GM13977 (cell line): ENCODE data around the gene NAV1.

Experiments used
- DNase-seq: peaks from one replicate; pipeline ENCODE4 v3.0.0; 2012; ENCODE audit warnings: low spot score
- in situ Hi-C: fragments of 300-500 bp; cut with MboI; formaldehyde crosslinking; loops from one replicate; pipeline ENCODE4 v1.12.0; 2022; ENCODE audit warnings: low sequenced_read_pairs, low pct_unique_long_range_greater_than_20kb, mixed read lengths, inconsistent platforms; ENCODE audit not compliant: unreplicated experiment
- TF ChIP-seq, protein P1 (sequence below): IDR thresholded peaks from 2 replicates; pipeline ENCODE4 v1.5.1; 2012; ENCODE audit warnings: mild to moderate bottlenecking, control low read depth; ENCODE audit not compliant: insufficient read depth; ENCODE audit errors: extremely low read depth, missing control alignments

Gene NAV1

GRCh38 chr1:201509601-201510374 is 29.1 kb upstream of the NAV1 start:
- TF ChIP-seq, protein P1, sequence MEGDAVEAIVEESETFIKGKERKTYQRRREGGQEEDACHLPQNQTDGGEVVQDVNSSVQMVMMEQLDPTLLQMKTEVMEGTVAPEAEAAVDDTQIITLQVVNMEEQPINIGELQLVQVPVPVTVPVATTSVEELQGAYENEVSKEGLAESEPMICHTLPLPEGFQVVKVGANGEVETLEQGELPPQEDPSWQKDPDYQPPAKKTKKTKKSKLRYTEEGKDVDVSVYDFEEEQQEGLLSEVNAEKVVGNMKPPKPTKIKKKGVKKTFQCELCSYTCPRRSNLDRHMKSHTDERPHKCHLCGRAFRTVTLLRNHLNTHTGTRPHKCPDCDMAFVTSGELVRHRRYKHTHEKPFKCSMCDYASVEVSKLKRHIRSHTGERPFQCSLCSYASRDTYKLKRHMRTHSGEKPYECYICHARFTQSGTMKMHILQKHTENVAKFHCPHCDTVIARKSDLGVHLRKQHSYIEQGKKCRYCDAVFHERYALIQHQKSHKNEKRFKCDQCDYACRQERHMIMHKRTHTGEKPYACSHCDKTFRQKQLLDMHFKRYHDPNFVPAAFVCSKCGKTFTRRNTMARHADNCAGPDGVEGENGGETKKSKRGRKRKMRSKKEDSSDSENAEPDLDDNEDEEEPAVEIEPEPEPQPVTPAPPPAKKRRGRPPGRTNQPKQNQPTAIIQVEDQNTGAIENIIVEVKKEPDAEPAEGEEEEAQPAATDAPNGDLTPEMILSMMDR, result no peak
- in situ Hi-C loops, result loop anchor here (10.0 kb wide), 1 partner anchor 65 kb away; no protein-coding TSS in a partner anchor
- DNase-seq, result no peak

GRCh38 chr1:201510734-201511133 is 28.2 kb upstream of the NAV1 start:
- DNase-seq, result peak; percentile 41
- TF ChIP-seq, protein P1, result no peak
- in situ Hi-C loops, result loop anchor here (10.0 kb wide), 1 partner anchor 66 kb away; no protein-coding TSS in a partner anchor

GRCh38 chr1:201511396-201511940 is 27.5 kb upstream of the NAV1 start:
- in situ Hi-C loops, result loop anchor here (10.0 kb wide), 1 partner anchor 67 kb away; no protein-coding TSS in a partner anchor
- no peak for DNase-seq
- TF ChIP-seq, protein P1, result no peak

DNA sequence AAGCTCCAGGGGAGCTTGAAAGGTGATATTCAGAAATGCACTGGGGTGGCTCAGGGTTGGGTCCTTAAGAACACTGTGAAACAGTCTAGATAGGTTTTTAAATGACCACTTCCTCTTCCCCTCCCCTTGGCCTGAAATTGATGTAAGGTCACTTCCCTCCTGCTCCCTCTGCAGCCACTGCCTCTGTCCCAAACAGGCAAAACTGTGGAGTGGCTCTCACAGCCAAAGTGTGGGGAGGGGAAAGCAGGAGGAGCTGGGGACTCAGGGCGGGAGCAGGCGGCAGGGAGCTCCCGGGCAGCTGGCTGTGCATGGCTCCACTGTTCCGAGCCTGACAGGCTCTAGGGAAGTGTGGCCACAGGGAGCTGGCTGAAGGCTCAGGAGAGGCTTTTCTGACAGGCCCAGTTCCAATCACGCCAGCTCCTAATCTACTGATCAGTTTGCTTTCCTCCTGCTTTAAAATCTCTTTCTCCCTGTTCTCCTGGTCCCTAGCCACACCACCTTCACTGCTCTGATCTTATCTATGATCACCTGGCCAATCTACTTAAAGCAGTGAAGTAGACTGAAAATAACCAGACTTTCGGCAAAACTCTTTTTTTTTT is 26.9 kb upstream of the NAV1 start:
- TF ChIP-seq, protein P1, result no peak
- in situ Hi-C loops, result loop anchor here (10.0 kb wide), 1 partner anchor 67 kb away; no protein-coding TSS in a partner anchor
- DNase-seq, result peak; percentile 61

- DNase-seq, result no peak
- in situ Hi-C loops, result loop anchor here (10.0 kb wide), 1 partner anchor 69 kb away; no protein-coding TSS in a partner anchor
- TF ChIP-seq, protein P1, result no peak
Observed at GRCh38 chr1:201513498-201514243, 25.3 kb upstream of the NAV1 start.

GRCh38 chr1:201514466-201514865 is 24.5 kb upstream of the NAV1 start:
- no peak for DNase-seq
- TF ChIP-seq, protein P1, result no peak
- in situ Hi-C loops, result loop anchor here (10.0 kb wide), 1 partner anchor 70 kb away; no protein-coding TSS in a partner anchor
